Measurements from ENCODE around the gene EHMT1. TPM values are rescaled to one million over a fixed set of nuclear protein-coding genes. Genes with fewer than 3 reads are reported as not detected.

Gene EHMT1
- polyA plus RNA-seq, 2 of the 4 experiments (the other 2 are of a cell fraction) = 41.3 to 48.0 TPM

GRCh38 chr9:137814436-137814835 lies 195.6 kb downstream of the EHMT1 start:
- no peak for DNase-seq (ENCODE audit: low read depth in 1 of 2, low spot score in 1 of 2)
- H3K27ac ChIP-seq = no peak overlapping the region
- ChIA-PET CTCF (interaction anchor here (0.6 kb wide), 1 partner anchor 9 kb away, joined by 3 read pairs; no protein-coding TSS in a partner anchor), POLR2A (no interaction called here)
- FAIRE-seq = no peak
- 93% methylated on average over 22 of the region's 23 CpGs for WGBS (ENCODE audit: missing lambda C conversion rate)
- H3K4me2 ChIP-seq = no peak overlapping the region
- no peak for TF ChIP-seq PHF8 (IDR thresholded peaks at IDR 0.05; ENCODE audit: borderline replicate concordance, low read depth)
- no peak for TF ChIP-seq NFE2L2 (conservative IDR thresholded peaks at IDR 0.05; ENCODE audit: low read length)
- TF ChIP-seq CHD4 (IDR thresholded peaks at IDR 0.05; ENCODE audit: borderline replicate concordance) = no peak
- no peak for TF ChIP-seq RAD21 (conservative IDR thresholded peaks at IDR 0.05 in 1 of 2, IDR thresholded peaks at IDR 0.05 in 1 of 2)
- TF ChIP-seq HOXA7 (CRISPR knock-in tag; IDR thresholded peaks at IDR 0.05) = no peak
- no peak for TF ChIP-seq EHMT2 (IDR thresholded peaks at IDR 0.05; ENCODE audit: low read depth)
- no peak for TF ChIP-seq CEBPB (IDR thresholded peaks at IDR 0.05)
- no peak for TF ChIP-seq TFCP2L1 (CRISPR knock-in tag; IDR thresholded peaks at IDR 0.05)
- no peak for TF ChIP-seq JUN (IDR thresholded peaks at IDR 0.05)
- no peak for TF ChIP-seq BHLHE40 (IDR thresholded peaks at IDR 0.05; ENCODE audit: low read depth, low read length)
- no peak for TF ChIP-seq RARB (CRISPR knock-in tag; IDR thresholded peaks at IDR 0.05)
- TF ChIP-seq, protein P1, sequence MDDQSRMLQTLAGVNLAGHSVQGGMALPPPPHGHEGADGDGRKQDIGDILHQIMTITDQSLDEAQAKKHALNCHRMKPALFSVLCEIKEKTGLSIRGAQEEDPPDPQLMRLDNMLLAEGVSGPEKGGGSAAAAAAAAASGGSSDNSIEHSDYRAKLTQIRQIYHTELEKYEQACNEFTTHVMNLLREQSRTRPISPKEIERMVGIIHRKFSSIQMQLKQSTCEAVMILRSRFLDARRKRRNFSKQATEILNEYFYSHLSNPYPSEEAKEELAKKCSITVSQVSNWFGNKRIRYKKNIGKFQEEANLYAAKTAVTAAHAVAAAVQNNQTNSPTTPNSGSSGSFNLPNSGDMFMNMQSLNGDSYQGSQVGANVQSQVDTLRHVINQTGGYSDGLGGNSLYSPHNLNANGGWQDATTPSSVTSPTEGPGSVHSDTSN (IDR thresholded peaks at IDR 0.05) = no peak
- TF ChIP-seq HDAC2 (IDR thresholded peaks at IDR 0.05) = no peak
- no peak for TF ChIP-seq ATOH8 (CRISPR knock-in tag; IDR thresholded peaks at IDR 0.05; ENCODE audit: low read depth)
- no peak for TF ChIP-seq HEYL (CRISPR knock-in tag; IDR thresholded peaks at IDR 0.05)
- no peak for TF ChIP-seq MAFK (IDR thresholded peaks at IDR 0.05; ENCODE audit: partially characterized antibody)
- H3K4me3 ChIP-seq = no peak overlapping the region
- H3K4me1 ChIP-seq = no peaks in the 10 kb centered on the region
- ATAC-seq = no peak
- H3K9me3 ChIP-seq = no peaks in the 10 kb centered on the region

GRCh38 chr9:137814841-137815240 lies 196.0 kb downstream of the EHMT1 start:
- TF ChIP-seq ZSCAN20 (CRISPR knock-in tag; IDR thresholded peaks at IDR 0.05) = no peak
- TF ChIP-seq CEBPB (IDR thresholded peaks at IDR 0.05) = no peak
- no peak for TF ChIP-seq GATA3 (IDR thresholded peaks at IDR 0.05; ENCODE audit: borderline replicate concordance)
- TF ChIP-seq ELK1 (IDR thresholded peaks at IDR 0.05; ENCODE audit: low read depth, low read length) = no peak
- no peak for TF ChIP-seq POLR2AphosphoS2 (conservative IDR thresholded peaks at IDR 0.05; ENCODE audit: low read length)
- DNase-seq (ENCODE audit: low read depth in 1 of 2, low spot score in 1 of 2) = no peak
- FAIRE-seq = no peak
- no peak for ATAC-seq
- no peak overlapping the region for H3K4me2 ChIP-seq
- H3K4me1 ChIP-seq = no peaks in the 10 kb centered on the region
- no peak overlapping the region for H3K27ac ChIP-seq
- 93% methylated on average over 11 of the region's 11 CpGs for WGBS (ENCODE audit: missing lambda C conversion rate)
- POLR2A ChIA-PET = no interaction called here
- no peak overlapping the region for H3K4me3 ChIP-seq
- CTCF ChIA-PET = no interaction called here
- no peaks in the 10 kb centered on the region for H3K9me3 ChIP-seq

- Histone ChIP-seq H3K4me1 (no peaks in the 10 kb centered on the region), H3K27ac (no peak overlapping the region), H3K9me3 (no peaks in the 10 kb centered on the region), H3K4me2 (no peak overlapping the region), H3K4me3 (no peak overlapping the region)
- DNase-seq (ENCODE audit: low read depth in 1 of 2, low spot score in 1 of 2) (no peak), FAIRE-seq (no peak), ATAC-seq (no peak; a peak in 1 of 6 replicates)
- WGBS (ENCODE audit: missing lambda C conversion rate) = 98% methylated on average over 30 of the region's 30 CpGs
- ChIA-PET CTCF (interaction anchor here (0.5 to 1.5 kb wide), 2 partner anchors 20 to 137 kb away, joined by 3 to 4 read pairs; no protein-coding TSS in a partner anchor), POLR2A (no interaction called here)
- TF ChIP-seq NPAS2 (CRISPR knock-in tag; IDR thresholded peaks at IDR 0.05; ENCODE audit: borderline replicate concordance) = no peak
- no peak for TF ChIP-seq NR3C1 (IDR thresholded peaks at IDR 0.05)
- TF ChIP-seq FOSB (CRISPR knock-in tag; IDR thresholded peaks at IDR 0.05) = no peak
- no peak for TF ChIP-seq ZC3H11A (IDR thresholded peaks at IDR 0.05)
- TF ChIP-seq TFCP2L1 (CRISPR knock-in tag; IDR thresholded peaks at IDR 0.05) = no peak
- TF ChIP-seq CBX8 (IDR thresholded peaks at IDR 0.05) = no peak
- TF ChIP-seq ZNF302 (CRISPR knock-in tag; IDR thresholded peaks at IDR 0.05) = no peak
- no peak for TF ChIP-seq RFX5 (IDR thresholded peaks at IDR 0.05)
- TF ChIP-seq TP53 (CRISPR knock-in tag; IDR thresholded peaks at IDR 0.05) = no peak
These were observed 196.8 kb downstream of the EHMT1 start for GRCh38 chr9:137815256-137816255.

All from A549 (cell line).